SU-DHL-6 (cell line): ENCODE measurements around the gene MCAM.

Source experiments
- H2AFZ ChIP-seq: fragments of 200-600 bp; sonication (generic); 2 replicates; pipeline ENCODE4 v1.6.1; 2014; ENCODE audit warnings: low read depth, mild to moderate bottlenecking, moderate library complexity, mixed read lengths, antibody characterized with exemption, low read length; ENCODE audit not compliant: severe bottlenecking
- H3F3A ChIP-seq: fragments of 200-600 bp; shearing (Covaris generic); 2 replicates; pipeline ENCODE4 v1.6.0; 2016; ENCODE audit warnings: antibody characterized with exemption, mild to moderate bottlenecking; ENCODE audit not compliant: insufficient read depth
- H3K27ac ChIP-seq: fragments of 200-600 bp; sonication (generic); 2 replicates; pipeline ENCODE4 v1.5.1; 2016; ENCODE audit warnings: low read depth, mild to moderate bottlenecking, low read length, moderate library complexity, mixed read lengths
- H3K27me3 ChIP-seq: fragments of 200-600 bp; sonication (generic), shearing (Covaris generic); 2 replicates; pipeline ENCODE4 v1.6.0; 2014; ENCODE audit warnings: mild to moderate bottlenecking, low read length
- H3K36me3 ChIP-seq: fragments of 200-600 bp; sonication (generic); 2 replicates; pipeline ENCODE4 v1.6.1; 2014; ENCODE audit warnings: mild to moderate bottlenecking, low read length, mixed read lengths
- H3K4me2 ChIP-seq: fragments of 300-600, 200-600 bp; shearing (Covaris generic), sonication (generic); 2 replicates; pipeline ENCODE4 v1.6.0; 2014; ENCODE audit warnings: low read length, low read depth, mild to moderate bottlenecking; ENCODE audit not compliant: poor library complexity, severe bottlenecking
- H3K4me3 ChIP-seq: fragments of 200-600 bp; sonication (generic); 2 replicates; pipeline ENCODE4 v1.5.1; 2014; ENCODE audit warnings: antibody characterized with exemption, low read length, mild to moderate bottlenecking, mixed read lengths; ENCODE audit not compliant: insufficient read depth, poor library complexity, severe bottlenecking
- H3K79me2 ChIP-seq: fragments of 200-600 bp; sonication (generic); 2 replicates; pipeline ENCODE4 v1.6.1; 2014; ENCODE audit warnings: mild to moderate bottlenecking, low read length, moderate library complexity; ENCODE audit not compliant: insufficient read depth
- H3K9ac ChIP-seq: fragments of 200-600 bp; sonication (generic); 2 replicates; pipeline ENCODE4 v1.7.0; 2014; ENCODE audit warnings: mild to moderate bottlenecking, low read length
- H3K9me2 ChIP-seq: fragments of 200-600 bp; sonication (generic); replicated peaks from 2 replicates; pipeline ENCODE4 v1.6.1; 2014; ENCODE audit warnings: low read length; ENCODE audit not compliant: insufficient read depth
- H3K9me3 ChIP-seq: fragments of 200-600 bp; sonication (generic); 2 replicates; pipeline ENCODE4 v1.6.1; 2014; ENCODE audit warnings: low read length, mixed read lengths; ENCODE audit not compliant: insufficient read depth
- H4K20me1 ChIP-seq: fragments of 200-600 bp; sonication (generic); 2 replicates; pipeline ENCODE4 v1.6.1; 2014; ENCODE audit warnings: low read depth, mild to moderate bottlenecking, antibody characterized with exemption, low read length, moderate library complexity, mixed read lengths
- CTCF ChIP-seq: fragments of 200-600 bp; sonication (generic); IDR thresholded peaks from one replicate; pipeline ENCODE4 v1.5.1; 2017; ENCODE audit warnings: antibody characterized with exemption, mild to moderate bottlenecking, low read length, moderate library complexity; ENCODE audit not compliant: insufficient read depth, poor library complexity, severe bottlenecking
- EZH2phosphoT487 ChIP-seq: fragments of 200-600 bp; sonication (generic), shearing (Covaris generic); conservative IDR thresholded peaks from 2 replicates; pipeline ENCODE4 v1.6.1; 2018; ENCODE audit warnings: mild to moderate bottlenecking, antibody characterized with exemption, low read length, moderate library complexity, mixed read lengths

MCAM gene

GRCh38 chr11:119337581-119338317, 20.8 kb upstream of the MCAM start:
- Histone ChIP-seq H3K36me3 (no peaks in the 10 kb centered on the region), H3K9ac (no peak overlapping the region), H3K9me2 (no peaks in the 10 kb centered on the region), H3K27me3 (no peaks in the 10 kb centered on the region), H3K27ac (no peak overlapping the region), H3K79me2 (peaks cover 6% of the 10 kb centered on the region; the same call in 1 of the 2 replicates), H3K9me3 (no peaks in the 10 kb centered on the region), H3K4me3 (no peak overlapping the region), H4K20me1 (no peaks in the 10 kb centered on the region), H3K4me2 (no peak overlapping the region), H3F3A (peaks cover 4% of the 10 kb centered on the region; the same call in 1 of the 2 replicates), H2AFZ (no peak overlapping the region)
- TF ChIP-seq EZH2phosphoT487, result no peak
- no peak for TF ChIP-seq CTCF

GRCh38 chr11:119336744-119337469, 20.0 kb upstream of the MCAM start:
- peaks cover 4% of the 10 kb centered on the region; the same call in 1 of the 2 replicates for H3F3A ChIP-seq
- no peak overlapping the region for H3K4me2 ChIP-seq
- no peaks in the 10 kb centered on the region for H4K20me1 ChIP-seq
- H3K9me3 ChIP-seq, result no peaks in the 10 kb centered on the region
- H3K27me3 ChIP-seq, result no peaks in the 10 kb centered on the region
- H3K27ac ChIP-seq, result no peak overlapping the region
- H3K36me3 ChIP-seq, result no peaks in the 10 kb centered on the region
- H3K4me3 ChIP-seq, result no peak overlapping the region
- TF ChIP-seq EZH2phosphoT487, result no peak
- no peak for TF ChIP-seq CTCF
- H3K9ac ChIP-seq, result no peak overlapping the region
- H2AFZ ChIP-seq, result no peak overlapping the region
- no peaks in the 10 kb centered on the region for H3K9me2 ChIP-seq
- peaks cover 6% of the 10 kb centered on the region; the same call in 1 of the 2 replicates for H3K79me2 ChIP-seq

- H3K27ac ChIP-seq, result no peak overlapping the region
Measured at GRCh38 chr11:119335655-119336543, 19.0 kb upstream of the MCAM start.

More at GRCh38 chr11:119335655-119336543, 19.0 kb upstream of the MCAM start:
- Histone ChIP-seq H3K79me2 (peaks cover 6% of the 10 kb centered on the region; the same call in 1 of the 2 replicates), H3K9me3 (no peaks in the 10 kb centered on the region), H3K27me3 (no peaks in the 10 kb centered on the region), H3K4me3 (no peak overlapping the region), H4K20me1 (no peaks in the 10 kb centered on the region), H3K4me2 (no peak overlapping the region), H3K36me3 (no peaks in the 10 kb centered on the region), H3K9me2 (no peaks in the 10 kb centered on the region), H2AFZ (no peak overlapping the region), H3K9ac (no peak overlapping the region), H3F3A (peaks cover 4% of the 10 kb centered on the region; the same call in 1 of the 2 replicates)
- TF ChIP-seq EZH2phosphoT487, result no peak
- no peak for TF ChIP-seq CTCF
